Activated T-helper 1 cell treated with anti-CD3 and anti-CD28 coated beads, Interleukin-12 subunit alpha, Interleukin-12 subunit beta, Interleukin-2, Interleukin-4 antibody, amounts not matched to agents 30 ng/mL and 10 ng/mL and 1 ng/mL, durations not matched to agents 14 hours and 24 hours and 36 hours (primary cell): ENCODE data around the gene TRMT5. TPM values are rescaled to one million over a fixed set of nuclear protein-coding genes. Genes with fewer than 3 reads are reported as not detected.

ENCODE experiments used
- DNase-seq: peaks from one replicate; pipeline ENCODE4 v3.0.0; 2021; ENCODE audit warnings: low spot score
- H3K27ac Mint-ChIP-seq: one replicate; pipeline ENCODE4 v1.8.0; 2021; ENCODE audit warnings: mild to moderate bottlenecking, mixed read lengths
- H3K27me3 Mint-ChIP-seq: one replicate; pipeline ENCODE4 v1.8.0; 2022; ENCODE audit warnings: mild to moderate bottlenecking, moderate library complexity, mixed read lengths; ENCODE audit not compliant: insufficient read depth
- H3K36me3 Mint-ChIP-seq: one replicate; pipeline ENCODE4 v1.8.0; 2021; ENCODE audit warnings: low read depth, mixed read lengths
- H3K4me1 Mint-ChIP-seq: one replicate; pipeline ENCODE4 v1.8.0; 2021; ENCODE audit warnings: low read depth, mixed read lengths
- H3K4me3 Mint-ChIP-seq: one replicate; pipeline ENCODE4 v1.8.0; 2021; ENCODE audit warnings: mild to moderate bottlenecking, moderate library complexity, mixed read lengths
- H3K9me3 Mint-ChIP-seq: one replicate; pipeline ENCODE4 v1.8.0; 2021; ENCODE audit warnings: mixed read lengths
- intact Hi-C: fragments of 100-400 bp; cut with micrococcal nuclease; formaldehyde crosslinking; loops from one replicate; pipeline ENCODE4 v1.15.1; 2024
- total RNA-seq: library from RNA; stranded (reverse); gene quantifications from 2 replicates; pipeline ENCODE4 v1.2.3, GENCODE V29; 2022

The TRMT5 gene
- total RNA-seq, 1 donor from 2014 or later = 19.2 TPM

GRCh38 chr14:60975551-60975950, 5.3 kb downstream of the TRMT5 start:
- Mint-ChIP-seq H3K27me3 (no peaks in the 10 kb centered on the region), H3K4me3 (no peak overlapping the region), H3K4me1 (peaks cover 17% of the 10 kb centered on the region), H3K27ac (no peak overlapping the region), H3K9me3 (no peaks in the 10 kb centered on the region), H3K36me3 (peaks cover 30% of the 10 kb centered on the region)
- no peak for DNase-seq
- intact Hi-C loops = no loop called here

- no peak for DNase-seq
- intact Hi-C loops = no loop called here
- Mint-ChIP-seq H3K4me1 (peaks cover 17% of the 10 kb centered on the region), H3K27me3 (no peaks in the 10 kb centered on the region), H3K9me3 (no peaks in the 10 kb centered on the region), H3K36me3 (peaks cover 26% of the 10 kb centered on the region), H3K4me3 (no peak overlapping the region), H3K27ac (no peak overlapping the region)
Measured at GRCh38 chr14:60974090-60974651, 6.7 kb downstream of the TRMT5 start.

- DNase-seq = no peak
- no peaks in the 10 kb centered on the region for H3K9me3 Mint-ChIP-seq
- H3K4me1 Mint-ChIP-seq = peaks cover 11% of the 10 kb centered on the region
- no peaks in the 10 kb centered on the region for H3K27me3 Mint-ChIP-seq
- no peak overlapping the region for H3K4me3 Mint-ChIP-seq
- intact Hi-C loops = no loop called here
- no peak overlapping the region for H3K27ac Mint-ChIP-seq
- peaks cover 21% of the 10 kb centered on the region for H3K36me3 Mint-ChIP-seq
Measured at GRCh38 chr14:60973070-60973469, 7.8 kb downstream of the TRMT5 start.

- intact Hi-C loops = no loop called here
- Mint-ChIP-seq H3K9me3 (no peaks in the 10 kb centered on the region), H3K4me1 (peaks cover 6% of the 10 kb centered on the region), H3K27me3 (no peaks in the 10 kb centered on the region), H3K36me3 (peaks cover 18% of the 10 kb centered on the region), H3K27ac (no peak overlapping the region), H3K4me3 (no peak overlapping the region)
- DNase-seq = no peak
Measured at GRCh38 chr14:60972295-60972694, 8.6 kb downstream of the TRMT5 start.

- H3K27ac Mint-ChIP-seq = no peak overlapping the region
- H3K4me1 Mint-ChIP-seq = peaks cover 4% of the 10 kb centered on the region
- no peak for DNase-seq
- no peaks in the 10 kb centered on the region for H3K27me3 Mint-ChIP-seq
- H3K4me3 Mint-ChIP-seq = no peak overlapping the region
- peaks cover 17% of the 10 kb centered on the region for H3K36me3 Mint-ChIP-seq
- intact Hi-C loops = no loop called here
- H3K9me3 Mint-ChIP-seq = no peaks in the 10 kb centered on the region
Measured at GRCh38 chr14:60971271-60971670, 9.6 kb downstream of the TRMT5 start.

- Mint-ChIP-seq H3K4me1 (peaks cover 11% of the 10 kb centered on the region), H3K27me3 (no peaks in the 10 kb centered on the region), H3K4me3 (no peak overlapping the region), H3K27ac (no peak overlapping the region), H3K9me3 (no peaks in the 10 kb centered on the region), H3K36me3 (peaks cover 14% of the 10 kb centered on the region)
- intact Hi-C loops = no loop called here
- DNase-seq = no peak
Measured at GRCh38 chr14:60970146-60970545, 10.7 kb downstream of the TRMT5 start.

- Mint-ChIP-seq H3K9me3 (no peaks in the 10 kb centered on the region), H3K27ac (no peak overlapping the region), H3K27me3 (no peaks in the 10 kb centered on the region), H3K36me3 (peaks cover 9% of the 10 kb centered on the region), H3K4me1 (peaks cover 16% of the 10 kb centered on the region), H3K4me3 (no peak overlapping the region)
- no peak for DNase-seq
- intact Hi-C loops = no loop called here
Measured at GRCh38 chr14:60968671-60969070, 12.2 kb downstream of the TRMT5 start.

GRCh38 chr14:60968099-60968498, 12.8 kb downstream of the TRMT5 start:
- Mint-ChIP-seq H3K4me1 (peaks cover 16% of the 10 kb centered on the region), H3K27me3 (no peaks in the 10 kb centered on the region), H3K27ac (no peak overlapping the region), H3K36me3 (peaks cover 7% of the 10 kb centered on the region), H3K4me3 (no peak overlapping the region), H3K9me3 (no peaks in the 10 kb centered on the region)
- DNase-seq = no peak
- intact Hi-C loops = no loop called here

- Mint-ChIP-seq H3K4me3 (no peak overlapping the region), H3K27me3 (no peaks in the 10 kb centered on the region), H3K4me1 (peaks cover 16% of the 10 kb centered on the region), H3K27ac (no peak overlapping the region), H3K9me3 (peaks cover 8% of the 10 kb centered on the region), H3K36me3 (peaks cover 8% of the 10 kb centered on the region)
- intact Hi-C loops = loop anchor here (1.0 kb wide), 3 partner anchors 16 to 212 kb away; partner anchors contain the start of genes SLC38A6 and TRMT5
- DNase-seq = no peak
Measured at GRCh38 chr14:60965402-60965801, 15.5 kb downstream of the TRMT5 start.

GRCh38 chr14:60964904-60965303, 16.0 kb downstream of the TRMT5 start:
- no peak for DNase-seq
- peaks cover 11% of the 10 kb centered on the region for H3K36me3 Mint-ChIP-seq
- peaks cover 16% of the 10 kb centered on the region for H3K4me1 Mint-ChIP-seq
- H3K27ac Mint-ChIP-seq = no peak overlapping the region
- H3K4me3 Mint-ChIP-seq = no peak overlapping the region
- intact Hi-C loops = loop anchor here (1.0 kb wide), 3 partner anchors 16 to 212 kb away; partner anchors contain the start of genes SLC38A6 and TRMT5
- no peaks in the 10 kb centered on the region for H3K27me3 Mint-ChIP-seq
- H3K9me3 Mint-ChIP-seq = peaks cover 13% of the 10 kb centered on the region

GRCh38 chr14:60963761-60964160, 17.1 kb downstream of the TRMT5 start:
- intact Hi-C loops = no loop called here
- Mint-ChIP-seq H3K27me3 (no peaks in the 10 kb centered on the region), H3K9me3 (peaks cover 23% of the 10 kb centered on the region), H3K4me3 (no peak overlapping the region), H3K27ac (no peak overlapping the region), H3K36me3 (peaks cover 19% of the 10 kb centered on the region), H3K4me1 (peaks cover 16% of the 10 kb centered on the region)
- DNase-seq = no peak

- Mint-ChIP-seq H3K9me3 (peaks cover 50% of the 10 kb centered on the region), H3K27ac (no peak overlapping the region), H3K27me3 (no peaks in the 10 kb centered on the region), H3K4me3 (no peak overlapping the region), H3K4me1 (peaks cover 10% of the 10 kb centered on the region), H3K36me3 (peaks cover 35% of the 10 kb centered on the region)
- intact Hi-C loops = loop anchor here (5.0 kb wide), 1 partner anchor 101 kb away; no protein-coding TSS in a partner anchor
- DNase-seq = no peak
Measured at GRCh38 chr14:60958146-60958545, 22.7 kb downstream of the TRMT5 start.

GRCh38 chr14:60956632-60957031, 24.2 kb downstream of the TRMT5 start:
- peaks cover 10% of the 10 kb centered on the region for H3K4me1 Mint-ChIP-seq
- no peak overlapping the region for H3K4me3 Mint-ChIP-seq
- no peak overlapping the region for H3K27ac Mint-ChIP-seq
- peaks cover 50% of the 10 kb centered on the region for H3K9me3 Mint-ChIP-seq
- no peaks in the 10 kb centered on the region for H3K27me3 Mint-ChIP-seq
- intact Hi-C loops = loop anchor here (1.0 to 5.0 kb wide), 2 partner anchors 10 to 99 kb away; no protein-coding TSS in a partner anchor
- H3K36me3 Mint-ChIP-seq = peaks cover 35% of the 10 kb centered on the region
- DNase-seq = no peak

GRCh38 chr14:60956202-60956601, 24.7 kb downstream of the TRMT5 start:
- Mint-ChIP-seq H3K27ac (no peak overlapping the region), H3K27me3 (no peaks in the 10 kb centered on the region), H3K4me3 (no peak overlapping the region), H3K9me3 (peaks cover 47% of the 10 kb centered on the region), H3K4me1 (peaks cover 10% of the 10 kb centered on the region), H3K36me3 (peaks cover 35% of the 10 kb centered on the region)
- intact Hi-C loops = loop anchor here (1.0 to 5.0 kb wide), 2 partner anchors 10 to 99 kb away; no protein-coding TSS in a partner anchor
- DNase-seq = no peak
